NCI-H774 (cell line): ENCODE results near the gene LZTFL1.

Experiments
- DNase-seq: peaks from one replicate; lab custom pipeline; 2025; lab: John Stamatoyannopoulos, UW

LZTFL1 gene

GRCh38 chr3:45841757-45842491, at the start of gene LZTFL1:
Gene LZTFL1 (minus strand): TSS chr3:45842119. CDS start chr3:45841991, 128 bp downstream.
- DNase-seq, result peak; percentile 83

- DNase-seq, result no peak
Observed at GRCh38 chr3:45890405-45890804, 48.5 kb upstream of the LZTFL1 start.

- no peak for DNase-seq
Observed at GRCh38 chr3:45889337-45889736, 47.4 kb upstream of the LZTFL1 start.

GRCh38 chr3:45887759-45888511, 46.0 kb upstream of the LZTFL1 start:
- no peak for DNase-seq

GRCh38 chr3:45887285-45887684, 45.4 kb upstream of the LZTFL1 start:
- no peak for DNase-seq

- no peak for DNase-seq
Observed at GRCh38 chr3:45885979-45886705, 44.2 kb upstream of the LZTFL1 start, which contains the start of gene CCR9. Gene CCR9 (plus strand): TSS chr3:45886543. CDS start chr3:45894934, 8,391 bp downstream.

GRCh38 chr3:45884368-45885201, 42.7 kb upstream of the LZTFL1 start:
- no peak for DNase-seq

- DNase-seq, result no peak
Observed at GRCh38 chr3:45881078-45882022, 39.4 kb upstream of the LZTFL1 start.

GRCh38 chr3:45880725-45881077, 38.8 kb upstream of the LZTFL1 start:
- DNase-seq, result no peak

GRCh38 chr3:45878124-45878523, 36.2 kb upstream of the LZTFL1 start:
- DNase-seq, result no peak

- DNase-seq, result no peak
Observed at GRCh38 chr3:45874677-45875346, 32.9 kb upstream of the LZTFL1 start.

- no peak for DNase-seq
Observed at GRCh38 chr3:45873638-45874037, 31.7 kb upstream of the LZTFL1 start.

- no peak for DNase-seq
Observed at GRCh38 chr3:45873036-45873435, 31.1 kb upstream of the LZTFL1 start.

GRCh38 chr3:45872569-45872968, 30.6 kb upstream of the LZTFL1 start:
- DNase-seq, result no peak

GRCh38 chr3:45871780-45872179, 29.9 kb upstream of the LZTFL1 start:
- DNase-seq, result no peak

GRCh38 chr3:45870099-45870498, 28.2 kb upstream of the LZTFL1 start:
- no peak for DNase-seq

- no peak for DNase-seq
Observed at GRCh38 chr3:45869638-45870037, 27.7 kb upstream of the LZTFL1 start.

- DNase-seq, result no peak
Observed at GRCh38 chr3:45868650-45869049, 26.7 kb upstream of the LZTFL1 start.

GRCh38 chr3:45868213-45868612, 26.3 kb upstream of the LZTFL1 start:
- no peak for DNase-seq

GRCh38 chr3:45865563-45865962, 23.6 kb upstream of the LZTFL1 start:
- DNase-seq, result no peak
